Measurements from ENCODE around the gene RBPMS2.

Gene RBPMS2

DNA sequence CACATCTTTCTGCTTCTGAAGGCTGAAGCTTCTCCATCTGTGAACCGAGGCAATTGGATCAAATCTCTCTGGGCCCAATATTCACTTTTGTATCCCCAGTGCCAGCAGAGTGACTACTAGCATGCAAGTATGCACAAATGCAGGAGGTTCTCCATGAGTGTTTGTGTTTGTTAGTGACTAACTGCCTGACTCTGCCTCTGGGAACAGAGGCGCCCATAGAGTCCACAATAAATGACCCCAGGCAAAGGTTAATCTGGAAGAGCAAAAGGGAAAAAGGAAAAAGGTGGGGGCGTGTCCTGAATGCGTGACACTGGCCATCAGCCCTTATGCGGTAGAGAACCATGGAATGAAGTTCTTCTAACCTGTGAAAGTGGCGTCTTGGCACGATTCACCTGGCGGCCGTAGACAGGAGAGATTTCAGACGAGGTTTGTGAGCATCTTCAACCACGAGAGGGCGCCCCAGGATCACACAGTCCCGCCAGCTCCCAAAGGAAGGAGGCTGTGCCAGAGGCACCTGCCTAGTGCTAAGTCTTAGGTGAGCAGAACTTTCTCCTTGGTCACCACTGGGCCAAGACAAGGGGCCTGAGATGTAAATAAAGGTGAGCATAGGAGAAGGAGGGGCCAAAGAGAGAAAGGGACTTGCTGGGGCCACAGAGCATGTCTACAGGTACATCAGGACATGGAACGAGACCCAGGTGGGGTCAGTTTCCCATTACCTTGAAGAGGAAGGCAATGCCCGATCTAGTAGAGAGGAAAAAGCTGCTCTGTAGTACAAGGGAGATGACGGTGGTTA is 44.2 kb downstream of the RBPMS2 start:
- peak; percentile 88 for DNase-seq (ENCODE audit: low spot score)

- no peak for DNase-seq (ENCODE audit: low spot score)
Observed at GRCh38 chr15:64730151-64730550, 45.2 kb downstream of the RBPMS2 start.

DNA sequence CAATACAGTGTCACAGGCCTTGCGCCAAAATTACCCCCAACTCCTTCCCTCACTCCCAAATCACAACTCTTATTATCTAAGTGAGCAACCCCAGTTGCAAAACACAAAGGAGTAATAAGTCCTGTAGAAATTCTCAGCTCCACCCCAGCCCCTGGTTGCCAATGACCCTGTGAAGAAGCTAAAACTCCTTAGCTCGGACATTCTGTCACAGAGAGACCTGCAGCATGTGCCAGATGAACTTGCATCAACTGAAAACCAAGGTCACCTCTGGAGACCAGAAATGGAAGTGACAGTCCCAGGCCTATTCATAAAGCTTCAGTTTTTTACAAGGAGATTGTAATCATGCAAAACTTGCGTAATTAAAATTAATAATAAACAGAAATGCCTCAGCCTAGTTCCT is 55.2 kb downstream of the RBPMS2 start:
- DNase-seq (ENCODE audit: low spot score) = no peak

GRCh38 chr15:64717735-64718495 is 57.5 kb downstream of the RBPMS2 start:
- DNase-seq (ENCODE audit: low spot score) = no peak

- no peak for DNase-seq (ENCODE audit: low spot score)
Observed at GRCh38 chr15:64717130-64717529, 58.3 kb downstream of the RBPMS2 start.

DNA sequence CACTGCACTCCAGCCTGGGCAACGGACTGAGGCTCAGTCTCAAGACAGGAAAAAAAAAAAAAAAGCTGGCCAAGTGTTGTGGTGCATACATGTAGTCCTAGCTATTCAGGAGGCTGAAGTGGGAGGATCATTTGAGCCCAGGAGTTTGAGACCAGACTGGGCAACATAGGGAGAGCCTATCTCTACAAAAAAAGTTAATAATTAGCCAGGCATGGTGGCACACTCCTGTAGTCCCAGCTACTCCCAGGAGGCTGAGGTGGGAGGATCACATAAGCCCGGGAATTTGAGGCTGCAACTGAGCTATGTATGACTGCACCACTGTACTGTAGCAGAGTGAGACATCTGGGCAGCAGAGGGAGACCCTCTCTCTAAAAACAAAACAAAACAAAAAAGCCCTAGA is 58.9 kb downstream of the RBPMS2 start:
- no peak for DNase-seq (ENCODE audit: low spot score)

GRCh38 chr15:64713592-64713991 is 61.8 kb downstream of the RBPMS2 start:
- DNase-seq (ENCODE audit: low spot score) = no peak

- DNase-seq (ENCODE audit: low spot score) = no peak
Observed at GRCh38 chr15:64712353-64712752, 63.0 kb downstream of the RBPMS2 start.

GRCh38 chr15:64710676-64711428 is 64.5 kb downstream of the RBPMS2 start:
- DNase-seq (ENCODE audit: low spot score) = no peak

DNA sequence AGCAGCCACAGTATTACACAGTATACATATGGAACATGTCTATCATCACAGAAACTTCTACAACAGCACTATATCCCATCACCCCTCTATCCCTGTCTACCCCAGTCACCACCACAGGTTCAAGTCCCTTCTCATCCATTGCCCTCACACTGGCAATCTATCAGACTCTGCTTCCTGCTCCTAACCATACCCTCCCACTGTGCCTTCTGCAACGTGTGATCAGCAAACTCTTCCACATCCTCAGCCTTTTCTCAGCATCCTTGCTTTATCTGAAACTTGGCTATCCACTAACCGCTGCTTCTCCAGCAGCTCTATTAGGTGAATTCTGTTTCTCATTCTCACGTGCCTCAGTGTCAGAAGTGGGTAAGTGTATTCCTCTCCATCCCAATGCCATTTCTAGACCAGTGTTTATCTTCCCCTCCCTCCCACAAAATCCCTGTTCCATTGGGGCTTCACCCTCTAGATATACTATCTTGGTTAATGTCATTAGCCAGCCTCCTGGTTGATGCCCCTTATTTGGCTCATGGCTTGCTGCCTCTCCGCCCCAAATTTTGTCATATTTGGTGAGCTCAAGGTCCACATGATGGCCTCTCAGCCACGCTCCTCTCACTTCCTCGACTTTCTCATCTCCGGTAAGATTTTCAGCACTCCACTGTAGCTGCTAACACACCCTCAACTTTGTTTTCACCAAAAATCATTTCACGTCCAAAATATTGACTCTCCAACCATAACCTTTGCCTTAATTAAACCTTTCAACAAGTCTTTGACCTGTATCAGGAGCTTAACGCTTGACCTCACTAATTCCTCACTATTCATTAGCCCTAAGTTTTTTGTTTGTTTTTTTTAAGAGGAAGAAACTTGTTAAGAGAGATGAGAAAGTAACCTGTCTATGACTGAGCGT is 69.1 kb downstream of the RBPMS2 start:
- DNase-seq (ENCODE audit: low spot score) = no peak

- no peak for DNase-seq (ENCODE audit: low spot score)
Observed at GRCh38 chr15:64705006-64705405, 70.4 kb downstream of the RBPMS2 start.

DNA sequence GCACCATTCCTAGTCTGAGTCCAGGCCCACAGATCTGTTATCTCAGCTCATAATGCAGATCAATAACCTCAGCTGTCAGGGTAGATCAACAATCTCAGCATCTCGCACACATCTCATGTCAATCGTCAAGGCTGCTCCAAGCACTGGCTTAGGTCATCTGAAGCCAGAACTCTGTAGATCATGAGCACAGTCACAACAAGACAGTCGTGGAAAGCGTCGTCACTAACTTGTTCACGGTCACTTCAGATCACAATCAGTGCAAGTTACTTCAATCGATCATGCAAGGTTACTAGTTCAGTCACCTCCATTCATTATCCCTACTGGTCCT is 71.8 kb downstream of the RBPMS2 start:
- DNase-seq (ENCODE audit: low spot score) = no peak

- peak; percentile 94 for DNase-seq (ENCODE audit: low spot score)
Observed at GRCh38 chr15:64702816-64703631, 72.4 kb downstream of the RBPMS2 start.

GRCh38 chr15:64701482-64702184 is 73.8 kb downstream of the RBPMS2 start:
- DNase-seq (ENCODE audit: low spot score) = no peak

DNA sequence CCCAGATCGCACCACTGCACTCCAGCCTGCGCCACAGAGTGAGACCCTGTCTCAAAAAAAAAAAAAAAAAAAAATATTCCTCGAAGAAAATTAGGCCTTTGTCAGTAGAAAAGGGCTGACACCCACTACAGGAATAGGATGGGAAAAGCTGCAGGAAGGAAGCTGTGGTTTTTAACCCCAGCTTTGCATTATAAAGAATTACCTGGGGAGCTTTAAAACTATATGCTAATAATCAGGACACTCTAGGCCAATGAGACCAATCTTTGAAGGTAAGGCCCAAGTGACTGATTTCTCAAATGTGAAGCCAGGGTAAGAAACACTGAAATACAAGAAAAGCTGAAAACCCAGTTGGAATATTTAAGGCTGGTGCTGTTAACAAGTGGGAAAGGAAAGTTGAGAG is 74.3 kb downstream of the RBPMS2 start:
- no peak for DNase-seq (ENCODE audit: low spot score)

DNA sequence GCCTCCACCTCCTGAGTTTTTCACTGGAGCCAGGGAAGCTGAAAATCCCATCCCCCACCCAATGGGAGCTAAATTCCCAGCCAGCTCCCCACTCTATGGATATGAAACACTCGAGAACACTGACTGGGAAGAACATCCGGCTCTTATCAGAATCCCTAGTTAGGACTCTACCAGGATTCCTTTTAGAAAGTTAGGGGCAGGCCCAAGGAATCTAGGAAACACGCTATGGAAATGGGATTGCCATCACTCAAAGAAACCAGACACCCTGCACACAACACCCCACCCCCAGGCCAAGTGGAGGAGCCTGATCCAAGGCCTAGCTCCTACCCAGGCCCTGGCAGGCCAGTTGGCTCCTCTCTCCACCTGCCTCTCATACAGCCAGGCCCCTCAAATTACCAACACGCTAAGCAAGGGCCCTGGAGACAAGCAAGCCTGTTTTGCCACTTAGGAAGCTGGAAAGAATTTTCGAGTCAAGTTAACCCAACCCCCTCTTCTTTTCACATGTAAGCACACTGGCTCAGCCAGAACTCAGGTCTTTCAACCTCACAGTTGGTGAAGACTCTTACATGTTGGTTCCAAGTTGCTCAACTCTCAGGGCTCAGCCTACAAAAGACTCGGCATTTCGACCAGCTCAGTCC is 75.5 kb downstream of the RBPMS2 start:
- DNase-seq (ENCODE audit: low spot score) = peak; percentile 41

DNA sequence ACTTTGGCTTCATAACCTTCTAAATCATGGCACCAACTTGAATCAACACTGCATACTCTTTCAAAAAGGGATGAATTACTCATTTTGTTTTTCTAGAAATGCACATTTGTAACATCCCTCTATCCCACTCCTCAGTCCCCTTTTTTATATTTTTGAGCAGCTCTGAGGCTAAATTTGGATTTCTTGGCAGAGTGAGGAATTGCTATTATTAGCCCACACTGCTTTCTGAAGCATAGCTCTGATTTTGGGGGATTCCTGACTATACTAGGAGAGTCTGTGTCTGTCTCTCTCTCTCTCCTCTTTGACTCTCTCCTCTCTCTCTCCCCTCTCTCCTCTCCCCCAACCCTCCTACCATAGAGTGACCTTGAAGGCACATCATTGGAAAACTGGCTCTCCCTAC is 76.6 kb downstream of the RBPMS2 start:
- DNase-seq (ENCODE audit: low spot score) = no peak

DNA sequence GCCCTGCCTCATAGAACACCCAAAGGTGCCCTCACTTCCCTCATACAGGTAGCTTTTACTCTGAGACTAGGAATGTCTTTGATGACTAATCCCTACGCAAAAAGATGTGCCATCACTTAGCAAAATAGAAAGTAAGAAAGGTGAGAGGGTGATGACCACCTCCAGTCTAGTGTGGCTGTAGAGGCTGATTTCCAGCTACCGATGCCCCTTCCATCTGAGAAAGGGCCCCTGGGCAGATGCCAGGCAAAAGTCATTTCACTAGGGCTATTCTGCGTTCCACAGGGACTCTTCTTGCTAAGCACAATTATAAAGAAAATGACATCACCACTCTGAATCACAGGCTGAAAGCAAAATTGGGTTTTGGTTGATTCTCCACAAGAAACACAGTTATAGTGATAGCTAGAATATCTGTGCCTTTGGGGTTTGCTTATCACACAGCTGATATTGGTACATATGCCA is 77.4 kb downstream of the RBPMS2 start:
- DNase-seq (ENCODE audit: low spot score) = no peak

DNA sequence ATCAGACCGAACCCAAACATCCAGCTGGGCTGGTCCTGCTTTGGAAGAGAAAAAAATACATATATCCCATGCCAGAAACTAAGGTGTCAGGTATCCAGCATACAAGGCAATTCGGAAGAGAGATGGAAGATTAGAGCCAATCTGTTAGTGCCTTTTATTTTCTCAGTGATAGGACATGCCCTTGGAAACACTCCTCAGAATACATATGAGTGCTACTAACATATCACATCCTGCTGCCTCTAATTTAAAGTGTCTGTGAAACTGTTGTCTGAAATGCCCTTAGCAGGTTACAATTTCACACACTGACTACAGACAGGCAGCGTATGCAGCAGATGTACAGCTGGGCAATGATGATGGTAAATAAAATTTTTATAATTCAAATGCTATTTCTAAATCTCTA is 78.9 kb downstream of the RBPMS2 start:
- no peak for DNase-seq (ENCODE audit: low spot score)

- no peak for DNase-seq (ENCODE audit: low spot score)
Observed at GRCh38 chr15:64695561-64695992, 79.8 kb downstream of the RBPMS2 start.
